NCI-H146 treated with DMSO at 0.1 percent for 48 hours (cell line): ENCODE results near the gene NBR1.
"Not testable (repeated sequence)": the region's sequence is repeated elsewhere in the genome, so short reads cannot be mapped to it uniquely, and the experiment has no call there.

ENCODE experiments used
- DNase-seq: peaks from one replicate; lab custom pipeline; 2025; ENCODE audit not compliant: unreplicated experiment; lab: John Stamatoyannopoulos, UW

The NBR1 gene

GRCh38 chr17:43170766-43171585, at the start of gene NBR1:
Gene NBR1 (plus strand): TSS chr17:43171214. CDS start chr17:43175800, 4,586 bp downstream.
- DNase-seq = peak; percentile 91

- peak; percentile 99 for DNase-seq
These were observed 45.7 kb upstream of the NBR1 start, which contains the start of gene BRCA1 for GRCh38 chr17:43125133-43125966. Gene BRCA1 (minus strand): TSS chr17:43125364. CDS start chr17:43124096, 1,268 bp downstream.

- DNase-seq = no peak
These were observed 44.8 kb upstream of the NBR1 start for GRCh38 chr17:43125967-43126910.

GRCh38 chr17:43126911-43127290, 44.1 kb upstream of the NBR1 start:
- DNase-seq = no peak

GRCh38 chr17:43127333-43127876, 43.6 kb upstream of the NBR1 start:
- DNase-seq = not testable (repeated sequence)

- DNase-seq = no peak
These were observed 41.4 kb upstream of the NBR1 start for GRCh38 chr17:43129671-43130010.

- no peak for DNase-seq
These were observed 38.9 kb upstream of the NBR1 start for GRCh38 chr17:43132117-43132516.

GRCh38 chr17:43133439-43133838, 37.6 kb upstream of the NBR1 start:
- not testable (repeated sequence) for DNase-seq

GRCh38 chr17:43134774-43135453, 36.1 kb upstream of the NBR1 start:
- no peak for DNase-seq

GRCh38 chr17:43135454-43135819, 35.6 kb upstream of the NBR1 start:
- no peak for DNase-seq

- not testable (repeated sequence) for DNase-seq
These were observed 34.4 kb upstream of the NBR1 start for GRCh38 chr17:43136574-43136973.

GRCh38 chr17:43138531-43138930, 32.5 kb upstream of the NBR1 start:
- not testable (repeated sequence) for DNase-seq

GRCh38 chr17:43140396-43141332, 30.4 kb upstream of the NBR1 start:
- no peak for DNase-seq

- no peak for DNase-seq
These were observed 28.9 kb upstream of the NBR1 start for GRCh38 chr17:43142153-43142552.

- DNase-seq = no peak
These were observed 27.8 kb upstream of the NBR1 start for GRCh38 chr17:43143201-43143600.

- DNase-seq = no peak
These were observed 24.4 kb upstream of the NBR1 start for GRCh38 chr17:43146649-43147048.

- no peak for DNase-seq
These were observed 19.0 kb upstream of the NBR1 start for GRCh38 chr17:43151880-43152456.

GRCh38 chr17:43153197-43153835, 17.7 kb upstream of the NBR1 start:
- not testable (repeated sequence) for DNase-seq
